ENCODE measurements around the gene KCNJ16. TPM values are rescaled to one million over a fixed set of nuclear protein-coding genes. Genes with fewer than 3 reads are reported as not detected.

KCNJ16 gene
- total and polyA plus RNA-seq, 4 experiments from 2014 or later: not detected

GRCh38 chr17:70076189-70076588 lies 1.2 kb downstream of the KCNJ16 start:
- no peak for DNase-seq
- H3K9me3 ChIP-seq (ENCODE audit: control insufficient read depth in 1 of 2, low read length in 2 of 2): no peaks in the 10 kb centered on the region
- H3K4me1 ChIP-seq (ENCODE audit: insufficient read depth, low read length): no peaks in the 10 kb centered on the region
- Mint-ChIP-seq H3K4me3 (no peak overlapping the region), H3K27ac (no peak overlapping the region), H3K4me1 (peaks cover 0 to 3% (median 0%) of the 10 kb centered on the region in 4 donors), H3K9me3 (peaks cover 0 to 2% (median 0%) of the 10 kb centered on the region in 8 donors), H3K27me3 (peaks cover 0 to 2% of the 10 kb centered on the region in 2 donors), H3K36me3 (no peaks in the 10 kb centered on the region)
- intact Hi-C loops (cut with micrococcal nuclease): no loop called here
- H3K36me3 ChIP-seq (ENCODE audit: insufficient read depth, low read length): no peaks in the 10 kb centered on the region
- ChIA-PET POLR2A (ENCODE audit: partially characterized antibody) (no interaction called here), CTCF (ENCODE audit: partially characterized antibody) (no interaction called here)
- H3K4me3 ChIP-seq (ENCODE audit: low read length in 2 of 2): no peak overlapping the region
- no peak overlapping the region for H3K27ac ChIP-seq (ENCODE audit: low read depth, low read length)
- no peaks in the 10 kb centered on the region for H3K27me3 ChIP-seq (ENCODE audit: insufficient read depth, low read length)

DNA sequence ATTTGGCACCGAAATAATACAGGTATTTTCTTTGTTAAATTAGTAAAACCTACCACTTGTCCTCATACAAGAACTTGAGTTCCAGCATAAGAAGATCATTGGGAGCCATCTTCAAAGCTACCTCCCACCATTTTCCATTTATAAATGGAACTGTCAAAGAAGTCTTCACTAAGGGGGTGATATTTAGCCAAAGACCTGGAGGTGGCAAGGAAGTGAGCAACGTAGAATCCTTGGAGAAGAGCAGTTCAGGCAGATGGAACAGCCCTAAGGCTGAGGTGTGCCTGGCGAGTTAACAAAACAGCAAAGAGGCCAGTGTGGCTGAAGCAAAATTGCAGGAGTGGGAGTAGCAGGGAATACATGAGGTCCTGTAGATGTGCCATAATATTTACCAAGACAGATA lies 1.8 kb downstream of the KCNJ16 start:
- Mint-ChIP-seq H3K36me3 (no peaks in the 10 kb centered on the region), H3K9me3 (peaks cover 0 to 2% (median 0%) of the 10 kb centered on the region in 8 donors), H3K4me1 (peaks cover 0 to 3% (median 0%) of the 10 kb centered on the region in 4 donors), H3K4me3 (no peak overlapping the region), H3K27ac (no peak overlapping the region), H3K27me3 (peaks cover 0 to 2% of the 10 kb centered on the region in 2 donors)
- ChIA-PET CTCF (ENCODE audit: partially characterized antibody) (no interaction called here), POLR2A (ENCODE audit: partially characterized antibody) (no interaction called here)
- intact Hi-C loops (cut with micrococcal nuclease): no loop called here
- no peak overlapping the region for H3K27ac ChIP-seq (ENCODE audit: low read depth, low read length)
- DNase-seq: no peak
- no peaks in the 10 kb centered on the region for H3K9me3 ChIP-seq (ENCODE audit: control insufficient read depth in 1 of 2, low read length in 2 of 2)
- H3K36me3 ChIP-seq (ENCODE audit: insufficient read depth, low read length): no peaks in the 10 kb centered on the region
- no peaks in the 10 kb centered on the region for H3K27me3 ChIP-seq (ENCODE audit: insufficient read depth, low read length)
- no peak overlapping the region for H3K4me3 ChIP-seq (ENCODE audit: low read length in 2 of 2)
- no peaks in the 10 kb centered on the region for H3K4me1 ChIP-seq (ENCODE audit: insufficient read depth, low read length)

GRCh38 chr17:70078549-70078948 lies 3.5 kb downstream of the KCNJ16 start:
- no peak overlapping the region for H3K4me3 Mint-ChIP-seq
- Histone ChIP-seq H3K36me3 (ENCODE audit: insufficient read depth, low read length) (no peaks in the 10 kb centered on the region), H3K9me3 (ENCODE audit: control insufficient read depth in 1 of 2, low read length in 2 of 2) (no peaks in the 10 kb centered on the region), H3K4me3 (ENCODE audit: low read length in 2 of 2) (no peak overlapping the region), H3K27me3 (ENCODE audit: insufficient read depth, low read length) (no peaks in the 10 kb centered on the region), H3K4me1 (ENCODE audit: insufficient read depth, low read length) (no peaks in the 10 kb centered on the region), H3K27ac (ENCODE audit: low read depth, low read length) (no peak overlapping the region)
- H3K36me3 Mint-ChIP-seq: no peaks in the 10 kb centered on the region
- peaks cover 0 to 2% (median 0%) of the 10 kb centered on the region in 8 donors for H3K9me3 Mint-ChIP-seq
- no peak overlapping the region for H3K27ac Mint-ChIP-seq
- no peak for DNase-seq
- peaks cover 0 to 3% (median 0%) of the 10 kb centered on the region in 4 donors for H3K4me1 Mint-ChIP-seq
- CTCF ChIA-PET (ENCODE audit: partially characterized antibody): no interaction called here
- H3K27me3 Mint-ChIP-seq: peaks cover 0 to 2% of the 10 kb centered on the region in 2 donors
- intact Hi-C loops (cut with micrococcal nuclease): no loop called here
- POLR2A ChIA-PET (ENCODE audit: partially characterized antibody): no interaction called here

- peaks cover 0 to 2% of the 10 kb centered on the region in 2 donors for H3K27me3 Mint-ChIP-seq
- H3K4me3 Mint-ChIP-seq: no peak overlapping the region
- Histone ChIP-seq H3K36me3 (ENCODE audit: insufficient read depth, low read length) (no peaks in the 10 kb centered on the region), H3K27me3 (ENCODE audit: insufficient read depth, low read length) (no peaks in the 10 kb centered on the region), H3K4me3 (ENCODE audit: low read length in 2 of 2) (no peak overlapping the region), H3K27ac (ENCODE audit: low read depth, low read length) (no peak overlapping the region), H3K9me3 (ENCODE audit: control insufficient read depth in 1 of 2, low read length in 2 of 2) (no peaks in the 10 kb centered on the region), H3K4me1 (ENCODE audit: insufficient read depth, low read length) (no peaks in the 10 kb centered on the region)
- ChIA-PET CTCF (ENCODE audit: partially characterized antibody) (no interaction called here), POLR2A (ENCODE audit: partially characterized antibody) (no interaction called here)
- H3K27ac Mint-ChIP-seq: no peak overlapping the region
- intact Hi-C loops (cut with micrococcal nuclease): no loop called here
- no peaks in the 10 kb centered on the region for H3K36me3 Mint-ChIP-seq
- peaks cover 0 to 2% (median 0%) of the 10 kb centered on the region in 8 donors for H3K9me3 Mint-ChIP-seq
- no peak for DNase-seq
- peaks cover 0 to 3% (median 0%) of the 10 kb centered on the region in 4 donors for H3K4me1 Mint-ChIP-seq
Measured at GRCh38 chr17:70078994-70079531, 4.0 kb downstream of the KCNJ16 start.

- ChIA-PET POLR2A (ENCODE audit: partially characterized antibody) (no interaction called here), CTCF (ENCODE audit: partially characterized antibody) (no interaction called here)
- DNase-seq: no peak
- H3K27ac Mint-ChIP-seq: no peak overlapping the region
- no peaks in the 10 kb centered on the region for H3K27me3 Mint-ChIP-seq
- Histone ChIP-seq H3K4me3 (ENCODE audit: low read length in 2 of 2) (no peak overlapping the region), H3K27me3 (ENCODE audit: insufficient read depth, low read length) (no peaks in the 10 kb centered on the region), H3K27ac (ENCODE audit: low read depth, low read length) (no peak overlapping the region), H3K9me3 (ENCODE audit: control insufficient read depth in 1 of 2, low read length in 2 of 2) (no peaks in the 10 kb centered on the region), H3K4me1 (ENCODE audit: insufficient read depth, low read length) (no peaks in the 10 kb centered on the region), H3K36me3 (ENCODE audit: insufficient read depth, low read length) (no peaks in the 10 kb centered on the region)
- H3K9me3 Mint-ChIP-seq: peaks cover 0 to 2% (median 0%) of the 10 kb centered on the region in 8 donors
- intact Hi-C loops (cut with micrococcal nuclease): no loop called here
- H3K4me1 Mint-ChIP-seq: peaks cover 0 to 3% (median 0%) of the 10 kb centered on the region in 4 donors
- H3K4me3 Mint-ChIP-seq: no peak overlapping the region
- H3K36me3 Mint-ChIP-seq: no peaks in the 10 kb centered on the region
Measured at GRCh38 chr17:70080541-70081347, 5.7 kb downstream of the KCNJ16 start.

GRCh38 chr17:70081885-70082284 lies 6.9 kb downstream of the KCNJ16 start:
- Histone ChIP-seq H3K27ac (ENCODE audit: low read depth, low read length) (no peak overlapping the region), H3K9me3 (ENCODE audit: control insufficient read depth in 1 of 2, low read length in 2 of 2) (no peaks in the 10 kb centered on the region), H3K4me3 (ENCODE audit: low read length in 2 of 2) (no peak overlapping the region), H3K4me1 (ENCODE audit: insufficient read depth, low read length) (no peaks in the 10 kb centered on the region), H3K27me3 (ENCODE audit: insufficient read depth, low read length) (no peaks in the 10 kb centered on the region), H3K36me3 (ENCODE audit: insufficient read depth, low read length) (no peaks in the 10 kb centered on the region)
- intact Hi-C loops (cut with micrococcal nuclease): no loop called here
- Mint-ChIP-seq H3K27me3 (no peaks in the 10 kb centered on the region), H3K27ac (no peak overlapping the region), H3K36me3 (no peaks in the 10 kb centered on the region), H3K4me3 (no peak overlapping the region), H3K9me3 (peaks cover 0 to 2% (median 0%) of the 10 kb centered on the region in 8 donors), H3K4me1 (peaks cover 0 to 3% (median 0%) of the 10 kb centered on the region in 4 donors)
- ChIA-PET POLR2A (ENCODE audit: partially characterized antibody) (no interaction called here), CTCF (ENCODE audit: partially characterized antibody) (no interaction called here)
- DNase-seq: no peak

DNA sequence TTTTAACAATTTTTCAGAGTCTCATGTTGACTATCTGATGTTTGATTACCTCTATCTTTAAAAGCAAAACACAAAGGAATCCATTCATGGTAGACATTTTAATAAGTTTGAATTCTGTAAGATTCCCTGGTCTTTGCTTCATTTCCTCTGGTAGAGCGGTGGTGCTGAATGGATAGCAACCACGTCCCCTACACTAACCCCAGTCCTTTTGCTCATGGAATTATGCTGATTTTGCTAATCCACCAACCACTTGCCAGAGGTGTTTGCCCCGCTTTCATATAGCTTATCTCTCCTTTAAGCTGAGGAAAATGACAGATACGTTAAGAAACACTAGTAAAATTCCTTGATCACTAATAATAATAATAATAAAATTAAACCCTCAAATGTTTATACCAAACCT lies 9.5 kb downstream of the KCNJ16 start:
- CTCF ChIA-PET (ENCODE audit: partially characterized antibody): no interaction called here
- Mint-ChIP-seq H3K4me3 (no peak overlapping the region), H3K4me1 (no peaks in the 10 kb centered on the region), H3K36me3 (no peaks in the 10 kb centered on the region), H3K27ac (no peak overlapping the region), H3K27me3 (no peaks in the 10 kb centered on the region), H3K9me3 (peaks cover 0 to 2% (median 0%) of the 10 kb centered on the region in 8 donors)
- H3K4me1 ChIP-seq (ENCODE audit: insufficient read depth, low read length): no peaks in the 10 kb centered on the region
- no peak overlapping the region for H3K27ac ChIP-seq (ENCODE audit: low read depth, low read length)
- no peak for DNase-seq
- no peaks in the 10 kb centered on the region for H3K27me3 ChIP-seq (ENCODE audit: insufficient read depth, low read length)
- H3K9me3 ChIP-seq (ENCODE audit: control insufficient read depth in 1 of 2, low read length in 2 of 2): no peaks in the 10 kb centered on the region
- no peaks in the 10 kb centered on the region for H3K36me3 ChIP-seq (ENCODE audit: insufficient read depth, low read length)
- no peak overlapping the region for H3K4me3 ChIP-seq (ENCODE audit: low read length in 2 of 2)
- POLR2A ChIA-PET (ENCODE audit: partially characterized antibody): no interaction called here
- intact Hi-C loops (cut with micrococcal nuclease): no loop called here

Measured in CD4-positive, alpha-beta memory T cell (primary cell).